MM.1S (cell line): ENCODE data around the gene AKAP8.

Experiments
- EZH2 ChIP-seq: fragments of 300-600 bp; sonication (generic); optimal IDR thresholded peaks from 2 replicates; pipeline ENCODE3; 2017; ENCODE audit warnings: low read depth, mild to moderate bottlenecking, antibody characterized with exemption, low read length, mixed read lengths
- EZH2phosphoT487 ChIP-seq: fragments of 300-600 bp; sonication (generic); IDR thresholded peaks from 2 replicates; pipeline ENCODE4 v1.6.1; 2018; ENCODE audit warnings: antibody characterized with exemption, low read length
- TF ChIP-seq, protein P1 (sequence below): fragments of 300-600 bp; sonication (generic); IDR thresholded peaks from 2 replicates; pipeline ENCODE4 v1.5.1; 2016; ENCODE audit warnings: antibody characterized with exemption, low read length, mixed read lengths

DNA sequence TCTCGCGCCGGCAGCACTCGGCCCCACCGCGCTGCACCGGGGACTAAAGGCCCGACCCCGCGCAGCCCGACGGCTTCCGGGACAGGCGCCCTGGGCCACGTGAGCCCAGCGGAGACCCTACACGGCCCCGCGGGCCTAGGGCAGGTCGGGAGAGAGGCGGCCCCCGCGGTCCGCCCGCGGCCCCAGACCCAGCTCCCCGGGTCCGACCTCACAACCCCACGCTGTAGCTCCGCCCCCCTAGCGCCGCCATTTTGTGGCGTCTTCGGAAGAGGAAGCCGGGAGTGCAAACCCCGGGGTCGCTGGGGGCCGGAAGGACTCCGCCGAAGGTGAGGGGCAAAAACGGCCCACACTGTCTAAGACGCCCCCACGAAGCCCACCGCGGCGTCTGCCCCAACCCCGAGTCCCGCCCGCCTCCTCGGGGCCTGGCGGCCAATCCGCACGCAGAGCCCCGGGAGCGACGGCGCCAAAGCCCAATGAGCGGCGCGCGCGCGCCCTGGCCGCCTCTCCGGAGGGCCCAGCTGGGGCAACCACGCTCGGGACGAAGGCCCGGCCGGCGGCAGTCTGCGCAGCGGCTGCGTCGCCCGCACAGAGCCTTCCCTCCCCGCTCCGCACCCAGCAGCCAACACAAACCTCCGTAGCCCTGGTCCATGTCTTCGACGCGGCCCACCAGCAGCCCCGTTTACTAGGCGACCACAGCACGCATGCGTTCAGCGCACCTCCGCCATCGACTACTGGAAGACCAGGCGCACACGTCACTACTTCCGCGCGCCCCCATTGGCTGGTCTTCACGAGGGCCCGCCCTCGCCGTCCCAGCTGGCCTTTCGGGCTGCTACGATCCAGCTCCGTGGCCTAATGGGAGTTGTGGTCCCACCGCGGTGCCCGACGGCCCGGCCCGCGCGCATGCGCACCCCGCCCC lies at the start of gene AKAP8:
- TF ChIP-seq, protein P1, sequence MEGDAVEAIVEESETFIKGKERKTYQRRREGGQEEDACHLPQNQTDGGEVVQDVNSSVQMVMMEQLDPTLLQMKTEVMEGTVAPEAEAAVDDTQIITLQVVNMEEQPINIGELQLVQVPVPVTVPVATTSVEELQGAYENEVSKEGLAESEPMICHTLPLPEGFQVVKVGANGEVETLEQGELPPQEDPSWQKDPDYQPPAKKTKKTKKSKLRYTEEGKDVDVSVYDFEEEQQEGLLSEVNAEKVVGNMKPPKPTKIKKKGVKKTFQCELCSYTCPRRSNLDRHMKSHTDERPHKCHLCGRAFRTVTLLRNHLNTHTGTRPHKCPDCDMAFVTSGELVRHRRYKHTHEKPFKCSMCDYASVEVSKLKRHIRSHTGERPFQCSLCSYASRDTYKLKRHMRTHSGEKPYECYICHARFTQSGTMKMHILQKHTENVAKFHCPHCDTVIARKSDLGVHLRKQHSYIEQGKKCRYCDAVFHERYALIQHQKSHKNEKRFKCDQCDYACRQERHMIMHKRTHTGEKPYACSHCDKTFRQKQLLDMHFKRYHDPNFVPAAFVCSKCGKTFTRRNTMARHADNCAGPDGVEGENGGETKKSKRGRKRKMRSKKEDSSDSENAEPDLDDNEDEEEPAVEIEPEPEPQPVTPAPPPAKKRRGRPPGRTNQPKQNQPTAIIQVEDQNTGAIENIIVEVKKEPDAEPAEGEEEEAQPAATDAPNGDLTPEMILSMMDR = no peak
- TF ChIP-seq EZH2 (no peak), EZH2phosphoT487 (no peak)
